Measurements from ENCODE around the gene IRX3. TPM values are rescaled to one million over a fixed set of nuclear protein-coding genes. Genes with fewer than 3 reads are reported as not detected.

IRX3 gene
- 0.64 and 0.86 TPM in 2 replicates for total RNA-seq

GRCh38 chr16:54286366-54287130 is at the start of gene IRX3:
IRX3 (minus strand) TSS chr16:54286787; CDS start chr16:54286050, 737 bp downstream.
- TF ChIP-seq, protein P1, sequence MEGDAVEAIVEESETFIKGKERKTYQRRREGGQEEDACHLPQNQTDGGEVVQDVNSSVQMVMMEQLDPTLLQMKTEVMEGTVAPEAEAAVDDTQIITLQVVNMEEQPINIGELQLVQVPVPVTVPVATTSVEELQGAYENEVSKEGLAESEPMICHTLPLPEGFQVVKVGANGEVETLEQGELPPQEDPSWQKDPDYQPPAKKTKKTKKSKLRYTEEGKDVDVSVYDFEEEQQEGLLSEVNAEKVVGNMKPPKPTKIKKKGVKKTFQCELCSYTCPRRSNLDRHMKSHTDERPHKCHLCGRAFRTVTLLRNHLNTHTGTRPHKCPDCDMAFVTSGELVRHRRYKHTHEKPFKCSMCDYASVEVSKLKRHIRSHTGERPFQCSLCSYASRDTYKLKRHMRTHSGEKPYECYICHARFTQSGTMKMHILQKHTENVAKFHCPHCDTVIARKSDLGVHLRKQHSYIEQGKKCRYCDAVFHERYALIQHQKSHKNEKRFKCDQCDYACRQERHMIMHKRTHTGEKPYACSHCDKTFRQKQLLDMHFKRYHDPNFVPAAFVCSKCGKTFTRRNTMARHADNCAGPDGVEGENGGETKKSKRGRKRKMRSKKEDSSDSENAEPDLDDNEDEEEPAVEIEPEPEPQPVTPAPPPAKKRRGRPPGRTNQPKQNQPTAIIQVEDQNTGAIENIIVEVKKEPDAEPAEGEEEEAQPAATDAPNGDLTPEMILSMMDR (IDR thresholded peaks at IDR 0.05; ENCODE audit: insufficient read depth, low read depth, low read length), result no peak
- H3K4me3 ChIP-seq (ENCODE audit: low read depth, low read length), result peak within 1 kb of the TSS; percentile 77
- peak; percentile 89 for DNase-seq (ENCODE audit: low read depth)

- DNase-seq (ENCODE audit: low read depth), result no peak
- no peak overlapping the region for H3K4me3 ChIP-seq (ENCODE audit: low read depth, low read length)
- TF ChIP-seq, protein P1 (IDR thresholded peaks at IDR 0.05; ENCODE audit: insufficient read depth, low read depth, low read length), result no peak
Measured at GRCh38 chr16:54335230-54335629, 48.6 kb upstream of the IRX3 start.

DNA sequence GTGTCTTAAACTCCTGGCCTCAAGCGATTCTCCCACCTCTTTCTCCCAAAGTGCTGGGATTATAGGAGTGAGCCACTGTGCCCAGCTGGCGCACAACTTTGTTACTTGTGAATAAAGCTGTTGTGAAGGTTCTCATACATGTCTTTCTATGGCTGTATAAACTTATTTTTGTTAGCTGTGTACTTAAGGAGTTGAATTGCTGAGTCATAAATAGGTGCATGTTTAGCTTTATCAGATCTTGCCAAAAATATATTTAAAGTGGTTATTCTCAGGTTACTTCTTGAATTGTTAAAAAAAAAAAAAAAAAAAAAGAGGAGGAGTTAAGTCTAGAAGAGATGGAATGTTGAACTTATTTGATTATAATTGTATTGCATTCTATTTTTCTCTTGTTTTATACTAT is 47.6 kb upstream of the IRX3 start:
- TF ChIP-seq, protein P1 (IDR thresholded peaks at IDR 0.05; ENCODE audit: insufficient read depth, low read depth, low read length), result no peak

DNA sequence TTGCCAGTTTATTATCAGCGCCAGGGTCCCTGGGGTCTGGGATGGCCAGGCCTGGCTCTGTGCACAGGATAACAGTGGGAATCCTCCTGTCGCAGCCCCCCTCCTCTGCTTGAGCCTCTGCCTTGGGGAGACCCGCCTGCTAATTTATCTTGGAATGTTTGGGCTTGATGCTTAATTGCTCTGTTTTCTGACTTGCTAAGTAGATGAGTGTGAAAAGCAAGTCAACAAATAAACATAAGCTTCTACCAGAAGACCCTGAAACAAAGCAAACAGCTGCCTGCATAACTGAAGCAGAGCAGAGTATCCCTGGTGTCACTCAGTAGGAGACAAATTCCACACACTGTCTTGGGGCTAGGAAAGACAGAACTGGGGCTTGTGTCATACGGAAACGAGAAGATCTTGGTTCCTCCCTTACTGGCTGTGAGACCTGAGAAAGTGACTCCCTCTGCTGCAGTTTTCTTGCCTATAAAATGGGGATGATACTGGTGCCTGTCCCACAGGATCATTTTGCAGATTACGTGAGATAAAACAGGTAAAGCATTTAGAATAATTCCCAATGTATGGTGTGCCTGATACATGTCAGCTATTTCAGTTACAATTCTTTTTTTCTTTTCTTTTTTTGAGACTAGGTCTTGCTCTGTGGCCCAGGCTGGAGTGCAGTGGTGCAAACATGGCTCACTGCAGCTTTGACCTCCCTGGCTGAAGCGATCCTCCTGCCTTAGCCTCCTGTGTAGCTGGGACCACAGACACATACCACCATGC is 44.8 kb upstream of the IRX3 start:
- DNase-seq (ENCODE audit: low read depth), result no peak
- no peak overlapping the region for H3K4me3 ChIP-seq (ENCODE audit: low read depth, low read length)
- TF ChIP-seq, protein P1 (IDR thresholded peaks at IDR 0.05; ENCODE audit: insufficient read depth, low read depth, low read length), result no peak

More for the DNA sequence above, 47.6 kb upstream of the IRX3 start:
- H3K4me3 ChIP-seq (ENCODE audit: low read depth, low read length), result no peak overlapping the region
- no peak for DNase-seq (ENCODE audit: low read depth)

- TF ChIP-seq, protein P1 (IDR thresholded peaks at IDR 0.05; ENCODE audit: insufficient read depth, low read depth, low read length), result no peak
- DNase-seq (ENCODE audit: low read depth), result no peak
- H3K4me3 ChIP-seq (ENCODE audit: low read depth, low read length), result no peak overlapping the region
Measured at GRCh38 chr16:54327609-54328008, 41.0 kb upstream of the IRX3 start.

DNA sequence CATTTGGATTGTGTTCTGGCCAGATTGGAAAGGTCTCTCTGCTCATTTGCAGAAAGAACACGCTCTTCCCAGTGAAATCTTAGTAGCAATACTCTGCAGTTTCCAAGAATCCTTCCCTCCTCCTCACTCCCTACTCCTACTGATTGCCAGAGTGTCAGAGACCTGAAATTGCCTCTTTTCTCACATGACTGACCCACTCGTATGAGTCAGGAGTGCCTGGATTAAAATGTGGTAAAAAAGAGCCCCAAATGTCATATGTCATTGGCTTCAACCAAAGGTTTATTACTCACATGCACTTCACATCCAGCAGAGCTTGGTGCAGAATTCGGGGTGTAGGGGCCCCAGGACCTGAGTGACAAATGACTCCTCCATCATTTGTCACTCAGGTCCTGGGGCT is 39.7 kb upstream of the IRX3 start:
- no peak overlapping the region for H3K4me3 ChIP-seq (ENCODE audit: low read depth, low read length)
- DNase-seq (ENCODE audit: low read depth), result peak; percentile 19
- TF ChIP-seq, protein P1 (IDR thresholded peaks at IDR 0.05; ENCODE audit: insufficient read depth, low read depth, low read length), result no peak

Data from fibroblast of villous mesenchyme (primary cell).